ENCODE data around the gene GIT2. TPM values are rescaled to one million over a fixed set of nuclear protein-coding genes. Genes with fewer than 3 reads are reported as not detected.

Gene GIT2
- total RNA-seq, 1 donor: 43.4 TPM

GRCh38 chr12:109881752-109882151, 114.4 kb downstream of the GIT2 start:
- TF ChIP-seq CTCF (IDR thresholded peaks at IDR 0.05; ENCODE audit: extremely low read depth, low read depth, low read length): no peak
- peaks cover 21% of the 10 kb centered on the region for H3K4me1 ChIP-seq (ENCODE audit: insufficient read depth, low read length)
- DNase-seq (ENCODE audit: insufficient read length, low spot score, missing footprints): no peak
- no peak overlapping the region for H3K4me2 ChIP-seq (ENCODE audit: insufficient read depth, low read length)
- no peak overlapping the region for H3K4me3 ChIP-seq (ENCODE audit: insufficient read depth, low read length)
- H2AFZ ChIP-seq (ENCODE audit: low read length): no peak overlapping the region
- no peak overlapping the region for H3K27ac ChIP-seq (ENCODE audit: low read depth, low read length)
- peaks cover 34% of the 10 kb centered on the region for H3K79me2 ChIP-seq (ENCODE audit: insufficient read depth, low read length)
- H3K9me3 ChIP-seq (ENCODE audit: low read depth, low read length): no peaks in the 10 kb centered on the region
- peaks cover 23% of the 10 kb centered on the region for H4K20me1 ChIP-seq (ENCODE audit: insufficient read depth, low read length)
- no peaks in the 10 kb centered on the region for H3K27me3 ChIP-seq (ENCODE audit: insufficient read depth, low read length)
- H3K36me3 ChIP-seq (ENCODE audit: insufficient read depth, low read length): no peaks in the 10 kb centered on the region

- Histone ChIP-seq H3K4me1 (ENCODE audit: insufficient read depth, low read length) (peaks cover 21% of the 10 kb centered on the region), H3K27me3 (ENCODE audit: insufficient read depth, low read length) (no peaks in the 10 kb centered on the region), H3K79me2 (ENCODE audit: insufficient read depth, low read length) (peaks cover 43% of the 10 kb centered on the region), H3K9me3 (ENCODE audit: low read depth, low read length) (no peaks in the 10 kb centered on the region), H3K4me2 (ENCODE audit: insufficient read depth, low read length) (peak overlapping the region; percentile 96), H4K20me1 (ENCODE audit: insufficient read depth, low read length) (peaks cover 24% of the 10 kb centered on the region), H3K4me3 (ENCODE audit: insufficient read depth, low read length) (peak overlapping the region; percentile 93), H3K36me3 (ENCODE audit: insufficient read depth, low read length) (no peaks in the 10 kb centered on the region), H3K27ac (ENCODE audit: low read depth, low read length) (no peak overlapping the region), H2AFZ (ENCODE audit: low read length) (peak overlapping the region; percentile 94)
- TF ChIP-seq CTCF (IDR thresholded peaks at IDR 0.05; ENCODE audit: extremely low read depth, low read depth, low read length): no peak
- DNase-seq (ENCODE audit: insufficient read length, low spot score, missing footprints): no peak
These were observed 115.2 kb downstream of the GIT2 start for GRCh38 chr12:109880938-109881337.

GRCh38 chr12:109880043-109880931, 115.9 kb downstream of the GIT2 start, which contains the start of gene GLTP:
Gene GLTP (minus strand): TSS chr12:109880541. CDS start chr12:109880374, 167 bp downstream.
- Histone ChIP-seq H3K4me2 (ENCODE audit: insufficient read depth, low read length) (peak within 1 kb of the TSS; percentile 96), H3K27me3 (ENCODE audit: insufficient read depth, low read length) (no peaks in the 10 kb centered on the region), H3K4me1 (ENCODE audit: insufficient read depth, low read length) (peaks cover 21% of the 10 kb centered on the region), H3K4me3 (ENCODE audit: insufficient read depth, low read length) (peak within 1 kb of the TSS; percentile 93), H3K79me2 (ENCODE audit: insufficient read depth, low read length) (peaks cover 49% of the 10 kb centered on the region), H4K20me1 (ENCODE audit: insufficient read depth, low read length) (peaks cover 25% of the 10 kb centered on the region), H3K36me3 (ENCODE audit: insufficient read depth, low read length) (no peaks in the 10 kb centered on the region), H3K9me3 (ENCODE audit: low read depth, low read length) (no peaks in the 10 kb centered on the region), H2AFZ (ENCODE audit: low read length) (peak within 1 kb of the TSS; percentile 94), H3K27ac (ENCODE audit: low read depth, low read length) (peak within 1 kb of the TSS; percentile 69)
- peak; percentile 99 for DNase-seq (ENCODE audit: insufficient read length, low spot score, missing footprints)
- TF ChIP-seq CTCF (IDR thresholded peaks at IDR 0.05; ENCODE audit: extremely low read depth, low read depth, low read length): peak; percentile 30

Other genes starting within 250 kb of the GIT2 start
- 3.2 and 5.8 TPM in 2 replicates for gene TRPV4, start 163.0 kb downstream of the GIT2 start, total RNA-seq
- gene GLTP, start 115.8 kb downstream of the GIT2 start, total RNA-seq: 50.3 and 50.7 TPM in 2 replicates
- 7.7 and 8.7 TPM in 2 replicates for gene TCHP, start 96.1 kb downstream of the GIT2 start, total RNA-seq
- 94.1 and 113 TPM in 2 replicates for gene ANKRD13A, start 3.1 kb upstream of the GIT2 start, total RNA-seq
- gene C12orf76, start 52.2 kb upstream of the GIT2 start, total RNA-seq: 7.6 and 9.4 TPM in 2 replicates
- gene IFT81, start 128.0 kb upstream of the GIT2 start, total RNA-seq: 18.5 and 20.6 TPM in 2 replicates

Data from osteoblast (primary cell).